HEK293 (cell line): ENCODE measurements around the gene NLGN1.

ENCODE experiments used
- KLF9 ChIP-seq: fragments of 450-650 bp; formaldehyde crosslinking; IDR thresholded peaks from 2 replicates; pipeline ENCODE4 v1.5.1; 2016; ENCODE audit warnings: missing biosample characterization, missing genetic modification characterization, low read depth
- ZNF214 ChIP-seq: fragments of 450-650 bp; formaldehyde crosslinking; IDR thresholded peaks from 2 replicates; pipeline ENCODE4 v1.5.1; 2017; ENCODE audit warnings: missing biosample characterization, mild to moderate bottlenecking, missing genetic modification characterization, borderline replicate concordance
- ZNF510 ChIP-seq: fragments of 450-650 bp; formaldehyde crosslinking; IDR thresholded peaks from 2 replicates; pipeline ENCODE4 v1.5.1; 2018; ENCODE audit warnings: mild to moderate bottlenecking, missing genetic modification characterization, missing biosample characterization; ENCODE audit not compliant: insufficient replicate concordance
- TF ChIP-seq, protein P1 (sequence below): fragments of 450-650 bp; formaldehyde crosslinking; optimal IDR thresholded peaks from 2 replicates; pipeline ENCODE3; 2016; ENCODE audit warnings: missing biosample characterization, mild to moderate bottlenecking, missing genetic modification characterization
- TF ChIP-seq, protein P2 (sequence below): fragments of 450-650 bp; formaldehyde crosslinking; IDR thresholded peaks from 2 replicates; pipeline ENCODE4 v1.5.1; 2016; ENCODE audit warnings: missing biosample characterization, missing genetic modification characterization
- TF ChIP-seq, protein P3 (sequence below): fragments of 450-650 bp; formaldehyde crosslinking; conservative IDR thresholded peaks from 2 replicates; pipeline ENCODE4 v1.5.1; 2016; ENCODE audit warnings: low read depth, missing biosample characterization, missing genetic modification characterization
- TF ChIP-seq, protein P4 (sequence below): fragments of 450-650 bp; formaldehyde crosslinking; IDR thresholded peaks from 2 replicates; pipeline ENCODE4 v1.5.1; 2016; ENCODE audit warnings: missing biosample characterization, missing genetic modification characterization, low read depth
- TF ChIP-seq, protein P5 (sequence below): fragments of 450-650 bp; formaldehyde crosslinking; IDR thresholded peaks from 2 replicates; pipeline ENCODE4 v1.5.0; 2017; ENCODE audit warnings: missing biosample characterization, missing genetic modification characterization, borderline replicate concordance

DNA sequence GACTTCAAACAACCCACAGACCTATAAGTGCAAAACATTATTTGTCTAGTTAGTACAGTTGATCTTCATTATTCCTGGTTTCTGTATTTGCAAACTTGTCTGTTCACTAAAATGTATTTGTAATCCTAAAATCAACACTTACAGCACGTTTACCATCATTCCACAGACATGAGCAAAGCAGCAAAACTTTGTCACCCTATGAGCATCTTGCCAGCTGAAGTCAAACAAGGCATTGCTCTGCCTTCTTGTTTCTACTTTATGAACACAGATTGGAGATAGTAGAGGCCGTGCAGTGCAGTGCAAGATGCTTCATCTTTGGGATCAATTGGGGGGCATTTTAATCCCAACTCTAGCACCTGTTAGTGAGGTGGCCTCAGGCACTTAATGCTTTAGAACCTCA, 202.1 kb downstream of the NLGN1 start:
- TF ChIP-seq KLF9 (tag by site-specific recombination) (no peak), ZNF510 (no peak), ZNF214 (no peak)
- TF ChIP-seq, protein P1, sequence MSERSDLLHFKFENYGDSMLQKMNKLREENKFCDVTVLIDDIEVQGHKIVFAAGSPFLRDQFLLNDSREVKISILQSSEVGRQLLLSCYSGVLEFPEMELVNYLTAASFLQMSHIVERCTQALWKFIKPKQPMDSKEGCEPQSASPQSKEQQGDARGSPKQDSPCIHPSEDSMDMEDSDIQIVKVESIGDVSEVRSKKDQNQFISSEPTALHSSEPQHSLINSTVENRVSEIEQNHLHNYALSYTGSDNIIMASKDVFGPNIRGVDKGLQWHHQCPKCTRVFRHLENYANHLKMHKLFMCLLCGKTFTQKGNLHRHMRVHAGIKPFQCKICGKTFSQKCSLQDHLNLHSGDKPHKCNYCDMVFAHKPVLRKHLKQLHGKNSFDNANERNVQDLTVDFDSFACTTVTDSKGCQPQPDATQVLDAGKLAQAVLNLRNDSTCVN (tag by site-specific recombination), result no peak
- TF ChIP-seq, protein P2, sequence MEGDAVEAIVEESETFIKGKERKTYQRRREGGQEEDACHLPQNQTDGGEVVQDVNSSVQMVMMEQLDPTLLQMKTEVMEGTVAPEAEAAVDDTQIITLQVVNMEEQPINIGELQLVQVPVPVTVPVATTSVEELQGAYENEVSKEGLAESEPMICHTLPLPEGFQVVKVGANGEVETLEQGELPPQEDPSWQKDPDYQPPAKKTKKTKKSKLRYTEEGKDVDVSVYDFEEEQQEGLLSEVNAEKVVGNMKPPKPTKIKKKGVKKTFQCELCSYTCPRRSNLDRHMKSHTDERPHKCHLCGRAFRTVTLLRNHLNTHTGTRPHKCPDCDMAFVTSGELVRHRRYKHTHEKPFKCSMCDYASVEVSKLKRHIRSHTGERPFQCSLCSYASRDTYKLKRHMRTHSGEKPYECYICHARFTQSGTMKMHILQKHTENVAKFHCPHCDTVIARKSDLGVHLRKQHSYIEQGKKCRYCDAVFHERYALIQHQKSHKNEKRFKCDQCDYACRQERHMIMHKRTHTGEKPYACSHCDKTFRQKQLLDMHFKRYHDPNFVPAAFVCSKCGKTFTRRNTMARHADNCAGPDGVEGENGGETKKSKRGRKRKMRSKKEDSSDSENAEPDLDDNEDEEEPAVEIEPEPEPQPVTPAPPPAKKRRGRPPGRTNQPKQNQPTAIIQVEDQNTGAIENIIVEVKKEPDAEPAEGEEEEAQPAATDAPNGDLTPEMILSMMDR (tag by site-specific recombination), result no peak
- TF ChIP-seq, protein P3, sequence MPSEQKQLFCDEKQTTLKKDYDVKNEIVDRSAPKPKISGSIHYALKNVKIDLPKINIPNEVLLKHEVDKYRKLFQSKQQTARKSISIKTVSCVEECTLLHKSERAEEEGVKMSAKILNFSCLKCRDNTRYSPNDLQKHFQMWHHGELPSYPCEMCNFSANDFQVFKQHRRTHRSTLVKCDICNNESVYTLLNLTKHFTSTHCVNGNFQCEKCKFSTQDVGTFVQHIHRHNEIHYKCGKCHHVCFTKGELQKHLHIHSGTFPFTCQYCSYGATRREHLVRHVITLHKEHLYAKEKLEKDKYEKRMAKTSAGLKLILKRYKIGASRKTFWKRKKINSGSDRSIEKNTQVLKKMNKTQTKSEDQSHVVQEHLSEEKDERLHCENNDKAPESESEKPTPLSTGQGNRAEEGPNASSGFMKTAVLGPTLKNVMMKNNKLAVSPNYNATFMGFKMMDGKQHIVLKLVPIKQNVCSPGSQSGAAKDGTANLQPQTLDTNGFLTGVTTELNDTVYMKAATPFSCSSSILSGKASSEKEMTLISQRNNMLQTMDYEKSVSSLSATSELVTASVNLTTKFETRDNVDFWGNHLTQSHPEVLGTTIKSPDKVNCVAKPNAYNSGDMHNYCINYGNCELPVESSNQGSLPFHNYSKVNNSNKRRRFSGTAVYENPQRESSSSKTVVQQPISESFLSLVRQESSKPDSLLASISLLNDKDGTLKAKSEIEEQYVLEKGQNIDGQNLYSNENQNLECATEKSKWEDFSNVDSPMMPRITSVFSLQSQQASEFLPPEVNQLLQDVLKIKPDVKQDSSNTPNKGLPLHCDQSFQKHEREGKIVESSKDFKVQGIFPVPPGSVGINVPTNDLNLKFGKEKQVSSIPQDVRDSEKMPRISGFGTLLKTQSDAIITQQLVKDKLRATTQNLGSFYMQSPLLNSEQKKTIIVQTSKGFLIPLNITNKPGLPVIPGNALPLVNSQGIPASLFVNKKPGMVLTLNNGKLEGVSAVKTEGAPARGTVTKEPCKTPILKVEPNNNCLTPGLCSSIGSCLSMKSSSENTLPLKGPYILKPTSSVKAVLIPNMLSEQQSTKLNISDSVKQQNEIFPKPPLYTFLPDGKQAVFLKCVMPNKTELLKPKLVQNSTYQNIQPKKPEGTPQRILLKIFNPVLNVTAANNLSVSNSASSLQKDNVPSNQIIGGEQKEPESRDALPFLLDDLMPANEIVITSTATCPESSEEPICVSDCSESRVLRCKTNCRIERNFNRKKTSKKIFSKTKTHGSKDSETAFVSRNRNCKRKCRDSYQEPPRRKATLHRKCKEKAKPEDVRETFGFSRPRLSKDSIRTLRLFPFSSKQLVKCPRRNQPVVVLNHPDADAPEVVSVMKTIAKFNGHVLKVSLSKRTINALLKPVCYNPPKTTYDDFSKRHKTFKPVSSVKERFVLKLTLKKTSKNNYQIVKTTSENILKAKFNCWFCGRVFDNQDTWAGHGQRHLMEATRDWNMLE (tag by site-specific recombination), result no peak
- TF ChIP-seq, protein P4, sequence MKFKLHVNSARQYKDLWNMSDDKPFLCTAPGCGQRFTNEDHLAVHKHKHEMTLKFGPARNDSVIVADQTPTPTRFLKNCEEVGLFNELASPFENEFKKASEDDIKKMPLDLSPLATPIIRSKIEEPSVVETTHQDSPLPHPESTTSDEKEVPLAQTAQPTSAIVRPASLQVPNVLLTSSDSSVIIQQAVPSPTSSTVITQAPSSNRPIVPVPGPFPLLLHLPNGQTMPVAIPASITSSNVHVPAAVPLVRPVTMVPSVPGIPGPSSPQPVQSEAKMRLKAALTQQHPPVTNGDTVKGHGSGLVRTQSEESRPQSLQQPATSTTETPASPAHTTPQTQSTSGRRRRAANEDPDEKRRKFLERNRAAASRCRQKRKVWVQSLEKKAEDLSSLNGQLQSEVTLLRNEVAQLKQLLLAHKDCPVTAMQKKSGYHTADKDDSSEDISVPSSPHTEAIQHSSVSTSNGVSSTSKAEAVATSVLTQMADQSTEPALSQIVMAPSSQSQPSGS, result no peak
- TF ChIP-seq, protein P5, sequence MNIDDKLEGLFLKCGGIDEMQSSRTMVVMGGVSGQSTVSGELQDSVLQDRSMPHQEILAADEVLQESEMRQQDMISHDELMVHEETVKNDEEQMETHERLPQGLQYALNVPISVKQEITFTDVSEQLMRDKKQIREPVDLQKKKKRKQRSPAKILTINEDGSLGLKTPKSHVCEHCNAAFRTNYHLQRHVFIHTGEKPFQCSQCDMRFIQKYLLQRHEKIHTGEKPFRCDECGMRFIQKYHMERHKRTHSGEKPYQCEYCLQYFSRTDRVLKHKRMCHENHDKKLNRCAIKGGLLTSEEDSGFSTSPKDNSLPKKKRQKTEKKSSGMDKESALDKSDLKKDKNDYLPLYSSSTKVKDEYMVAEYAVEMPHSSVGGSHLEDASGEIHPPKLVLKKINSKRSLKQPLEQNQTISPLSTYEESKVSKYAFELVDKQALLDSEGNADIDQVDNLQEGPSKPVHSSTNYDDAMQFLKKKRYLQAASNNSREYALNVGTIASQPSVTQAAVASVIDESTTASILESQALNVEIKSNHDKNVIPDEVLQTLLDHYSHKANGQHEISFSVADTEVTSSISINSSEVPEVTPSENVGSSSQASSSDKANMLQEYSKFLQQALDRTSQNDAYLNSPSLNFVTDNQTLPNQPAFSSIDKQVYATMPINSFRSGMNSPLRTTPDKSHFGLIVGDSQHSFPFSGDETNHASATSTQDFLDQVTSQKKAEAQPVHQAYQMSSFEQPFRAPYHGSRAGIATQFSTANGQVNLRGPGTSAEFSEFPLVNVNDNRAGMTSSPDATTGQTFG (tag by site-specific recombination), result no peak
